KBM-7 (cell line): Measurements from ENCODE around the gene AGMO.

Experiments
- DNase-seq: peaks from one replicate; pipeline ENCODE4 v3.0.0-alpha.2; 2015
- in situ Hi-C: fragments of 300-500 bp; cut with MboI; formaldehyde crosslinking; loops from 2 replicates; pipeline ENCODE4 v1.14.3; 2020; ENCODE audit warnings: low sequenced_read_pairs, low pct_unique_long_range_greater_than_20kb, mixed read lengths

AGMO gene

GRCh38 chr7:15561835-15562234, at the start of gene AGMO:
TSS of gene AGMO (minus strand) at chr7:15562015.
- DNase-seq = no peak
- in situ Hi-C loops = no loop called here

GRCh38 chr7:15610503-15610902, 48.7 kb upstream of the AGMO start:
- no peak for DNase-seq
- in situ Hi-C loops = no loop called here

DNA sequence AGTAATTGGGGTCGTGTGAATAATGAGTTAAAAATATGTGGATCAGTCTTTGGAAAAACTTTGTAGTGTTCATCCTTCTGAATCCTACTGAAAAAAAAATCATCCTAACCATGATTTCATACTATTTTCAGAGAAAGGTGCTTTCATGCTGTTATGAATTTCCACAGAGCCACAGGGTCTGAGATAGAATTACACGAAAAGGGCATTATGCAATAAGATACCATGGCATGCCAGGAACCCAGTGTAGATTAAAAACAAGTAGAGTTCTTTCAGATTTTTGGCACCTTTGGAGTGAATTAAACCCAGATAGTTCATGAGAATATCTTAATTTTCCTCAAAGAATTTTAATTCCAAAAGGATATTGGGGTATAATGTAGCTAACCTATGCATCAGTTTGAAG, 47.5 kb upstream of the AGMO start:
- in situ Hi-C loops = no loop called here
- peak; percentile 14 for DNase-seq

- DNase-seq = no peak
- in situ Hi-C loops = no loop called here
Measured at GRCh38 chr7:15607529-15608210, 45.9 kb upstream of the AGMO start.

DNA sequence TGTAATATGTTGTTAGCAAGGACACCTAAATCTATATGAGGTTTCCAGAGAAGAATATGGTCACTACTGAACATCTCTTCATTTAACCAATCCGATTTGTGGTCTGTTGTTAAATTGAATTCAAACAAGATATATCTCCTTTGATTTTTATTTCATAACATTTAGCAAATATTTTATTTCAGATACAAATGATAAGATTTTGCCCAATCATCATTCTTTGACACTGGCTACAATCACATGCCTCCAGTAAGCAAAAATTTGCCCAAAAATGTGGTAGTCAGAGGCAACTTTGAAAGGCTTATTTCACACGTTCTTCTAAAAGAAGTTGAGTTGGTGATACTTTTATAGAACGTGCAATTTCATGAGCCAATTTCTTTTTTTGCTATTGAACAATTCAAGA, 44.7 kb upstream of the AGMO start:
- in situ Hi-C loops = no loop called here
- DNase-seq = no peak

GRCh38 chr7:15604166-15604565, 42.4 kb upstream of the AGMO start:
- DNase-seq = no peak
- in situ Hi-C loops = no loop called here

DNA sequence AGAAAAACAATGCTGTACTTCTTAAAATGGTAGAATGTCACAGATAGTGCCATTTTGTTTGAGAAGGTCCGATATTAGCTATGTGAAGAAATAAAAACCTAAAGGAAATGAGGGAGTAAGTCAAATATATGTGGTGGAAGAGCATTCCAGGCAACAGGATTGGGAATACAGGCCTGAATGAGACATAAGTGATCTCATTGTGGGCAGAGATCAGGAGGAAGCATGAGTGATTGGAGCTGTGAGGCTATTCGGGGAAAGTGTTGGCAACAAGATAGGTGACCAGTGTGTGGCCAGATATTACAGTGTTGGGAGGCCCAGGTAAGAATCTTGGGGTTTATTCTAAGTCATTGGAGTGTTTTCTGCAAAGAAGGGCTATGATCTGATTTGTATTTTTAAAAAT, 41.3 kb upstream of the AGMO start:
- no peak for DNase-seq

DNA sequence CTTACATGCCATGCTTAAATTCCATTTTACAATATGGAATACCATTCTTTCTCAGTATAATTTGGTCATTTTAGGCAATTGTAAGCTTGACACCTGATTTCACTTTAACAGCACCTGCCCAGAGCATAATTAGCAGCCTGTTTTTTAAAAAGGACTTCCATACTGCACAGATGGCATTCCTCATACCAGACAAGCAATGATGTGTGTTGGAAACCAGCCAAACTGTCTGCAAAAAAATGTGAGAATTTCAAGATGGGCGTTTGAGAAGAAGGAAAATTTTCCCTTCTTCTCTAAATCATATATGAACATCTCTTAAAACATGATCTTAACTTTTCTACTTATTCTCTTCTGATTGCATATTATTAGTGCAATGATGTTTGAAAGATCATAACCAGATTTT, 40.4 kb upstream of the AGMO start:
- no peak for DNase-seq
- in situ Hi-C loops = no loop called here

More for the DNA sequence above, 41.3 kb upstream of the AGMO start:
- in situ Hi-C loops = no loop called here

DNA sequence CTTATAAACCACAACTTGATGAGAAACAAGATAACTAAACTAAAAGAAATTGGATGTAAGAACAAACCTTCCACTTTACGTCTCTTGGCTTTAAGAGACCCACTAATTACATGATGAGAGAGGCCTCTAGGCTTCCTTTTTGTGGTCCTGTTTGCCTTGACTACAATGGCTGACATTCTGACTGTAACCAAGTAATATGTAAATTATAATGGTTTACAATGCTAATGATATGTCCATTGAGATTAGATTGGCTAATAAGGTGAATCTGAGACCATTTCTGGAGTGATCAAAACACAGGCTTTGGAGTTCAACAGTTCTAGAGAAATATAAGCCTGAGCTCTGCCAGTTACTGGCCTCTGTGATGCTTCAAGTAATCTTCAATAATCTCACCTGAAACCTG, 39.4 kb upstream of the AGMO start:
- no peak for DNase-seq
- in situ Hi-C loops = no loop called here

DNA sequence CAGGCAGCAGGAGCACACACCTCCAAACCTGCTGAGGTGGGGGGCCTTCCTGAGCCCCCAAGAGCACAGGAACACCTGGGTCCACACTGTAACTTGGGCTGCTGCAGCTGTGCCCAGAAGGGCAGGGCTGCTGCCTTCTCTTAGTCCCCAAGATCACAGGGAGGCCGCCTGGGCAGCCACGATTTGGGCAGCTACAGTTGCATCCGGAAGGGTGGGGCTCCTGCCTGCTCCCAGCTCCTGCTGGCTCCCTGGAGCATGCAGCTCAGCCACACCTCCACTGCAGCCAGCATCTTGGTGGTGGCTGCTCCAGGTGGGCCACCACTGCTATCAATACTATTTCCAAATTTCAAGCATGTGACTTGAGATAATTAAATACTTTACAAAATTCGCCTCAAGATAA, 38.5 kb upstream of the AGMO start:
- in situ Hi-C loops = no loop called here
- DNase-seq = no peak

DNA sequence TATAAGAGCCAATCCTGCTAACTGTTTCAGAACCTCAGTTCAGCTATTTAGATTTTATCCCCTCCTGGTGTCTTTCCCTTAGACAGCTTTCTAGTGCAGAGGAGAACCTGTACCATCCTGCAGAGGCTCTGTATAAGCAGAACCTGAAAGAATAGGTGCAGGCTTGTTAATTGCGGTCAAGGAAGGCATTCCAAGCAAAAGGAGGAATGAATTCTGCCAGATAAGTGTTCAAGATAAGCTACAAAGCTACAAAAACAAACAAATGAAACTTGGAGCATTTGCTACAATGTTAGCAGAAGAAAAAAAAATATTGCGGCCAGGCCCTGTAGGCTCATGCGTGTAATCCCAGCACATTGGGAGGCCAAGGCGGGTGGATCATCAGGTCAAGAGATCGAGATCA, 32.6 kb upstream of the AGMO start:
- in situ Hi-C loops = no loop called here
- DNase-seq = no peak

DNA sequence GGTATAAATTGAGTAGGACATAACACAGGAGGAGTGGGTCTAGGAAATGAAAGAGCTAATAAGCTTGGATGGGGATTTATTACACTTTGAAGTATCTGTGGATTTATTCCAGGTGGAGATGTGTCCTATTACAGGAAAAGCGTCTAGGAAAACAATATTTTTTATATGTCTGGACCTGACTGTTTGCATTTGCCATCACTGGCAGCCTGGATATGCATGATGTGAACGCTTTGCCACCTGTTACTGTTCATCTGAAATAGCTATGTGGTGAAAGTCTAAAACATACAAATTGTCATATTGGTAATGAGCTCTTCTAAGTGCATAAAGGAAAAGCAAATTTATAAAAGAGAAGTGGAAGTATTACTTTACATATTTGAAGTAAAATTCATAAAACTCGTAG, 31.6 kb upstream of the AGMO start:
- DNase-seq = no peak
- in situ Hi-C loops = no loop called here

- in situ Hi-C loops = no loop called here
- DNase-seq = no peak
Measured at GRCh38 chr7:15586266-15586665, 24.5 kb upstream of the AGMO start.

DNA sequence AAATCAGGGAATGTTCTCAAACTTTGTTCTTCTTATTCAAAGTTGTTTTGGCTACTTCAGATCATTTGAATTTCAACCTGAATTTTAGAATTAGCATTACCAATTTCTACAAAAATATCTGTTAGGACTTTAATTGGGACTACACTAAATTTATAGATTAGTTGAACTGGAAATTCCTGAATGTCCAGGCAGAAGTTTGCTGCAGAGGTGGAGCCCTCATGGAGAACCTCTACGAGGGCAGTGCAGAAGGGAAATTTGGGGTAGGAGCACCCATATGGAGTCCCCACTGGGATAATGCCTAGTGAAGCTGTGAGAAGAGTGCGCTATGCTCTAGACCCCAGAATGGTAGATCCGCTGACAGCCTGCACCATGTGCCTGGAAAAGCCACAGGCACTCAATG, 22.8 kb upstream of the AGMO start:
- no peak for DNase-seq
- in situ Hi-C loops = no loop called here

- in situ Hi-C loops = no loop called here
- no peak for DNase-seq
Measured at GRCh38 chr7:15582773-15583172, 21.0 kb upstream of the AGMO start.

- DNase-seq = no peak
- in situ Hi-C loops = no loop called here
Measured at GRCh38 chr7:15581352-15581951, 19.6 kb upstream of the AGMO start.

DNA sequence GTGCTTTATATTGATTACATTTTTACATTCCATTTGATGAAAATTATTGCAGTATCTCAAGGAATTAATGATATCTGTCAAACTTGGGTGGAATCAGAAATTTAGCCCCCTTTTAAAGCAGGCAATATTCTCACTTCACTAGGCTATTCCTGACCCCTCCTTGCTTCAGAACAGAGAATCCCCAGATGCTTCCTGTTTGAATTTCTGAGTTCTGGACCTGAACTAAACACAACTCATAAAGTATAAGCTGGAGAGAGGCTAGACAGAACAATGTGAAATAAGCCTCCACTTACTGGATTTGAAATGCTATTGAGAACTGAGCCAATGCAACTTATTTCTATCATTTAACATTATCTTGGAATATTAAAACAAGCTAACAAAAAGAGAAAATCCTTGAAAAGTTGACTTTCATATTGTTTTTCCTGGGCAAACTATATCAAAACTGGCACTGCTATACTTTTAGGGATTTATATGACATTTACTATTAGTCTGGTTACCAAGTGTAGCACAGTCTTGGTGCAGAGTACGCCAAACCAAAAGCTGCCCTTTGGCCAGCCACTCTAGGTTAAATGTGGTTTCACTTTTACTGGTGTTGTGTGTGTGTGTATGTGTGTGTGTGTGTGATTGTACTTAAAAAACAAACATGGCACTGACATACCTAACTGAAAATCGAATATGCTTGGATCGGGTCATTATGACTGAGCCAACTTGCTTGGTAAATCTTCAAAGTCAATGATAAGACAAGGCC, 19.0 kb upstream of the AGMO start:
- no peak for DNase-seq
- in situ Hi-C loops = no loop called here

GRCh38 chr7:15577600-15577999, 15.8 kb upstream of the AGMO start:
- no peak for DNase-seq
- in situ Hi-C loops = no loop called here

- DNase-seq = no peak
- in situ Hi-C loops = no loop called here
Measured at GRCh38 chr7:15571301-15571878, 9.6 kb upstream of the AGMO start.

GRCh38 chr7:15567652-15568051, 5.8 kb upstream of the AGMO start:
- DNase-seq = no peak

More at GRCh38 chr7:15567652-15568051, 5.8 kb upstream of the AGMO start:
- in situ Hi-C loops = no loop called here
